H1 (cell line): ENCODE results near the gene ZNF133. TPM values are rescaled to one million over a fixed set of nuclear protein-coding genes. Genes with fewer than 3 reads are reported as not detected.

ENCODE experiments used
- CTCF ChIA-PET: fragments of 300-600 bp; sonication (Branson Sonifier 250); formaldehyde crosslinking; loops from one replicate; lab custom pipeline; 2021; ENCODE audit not compliant: partially characterized antibody; lab: Charles Lee
- POLR2A ChIA-PET: fragments of 300-600 bp; sonication (Branson Sonifier 250); formaldehyde crosslinking; loops from one replicate; lab custom pipeline; 2021; ENCODE audit warnings: inconsistent platforms; ENCODE audit not compliant: partially characterized antibody; lab: Charles Lee
- DNase-seq, 2 experiments: peaks; one replicate each; pipeline versions ENCODE4 v3.0.0 to v3.0.0-alpha.2; 2010 to 2022; ENCODE audit warnings: low spot score in 2 of 2, low read depth in 1 of 2, mixed read lengths in 1 of 2
- FAIRE-seq: peaks from 2 replicates; lab custom pipeline; 2011; peaks lifted over from hg19 to GRCh38; lab: Jason Lieb, UNC
- H2AFZ ChIP-seq: 2 replicates; pipeline ENCODE4 v1.8.1; 2012; ENCODE audit warnings: low read length, inconsistent platforms
- H2AK5ac ChIP-seq: 2 replicates; pipeline ENCODE4 v1.6.1; 2013; ENCODE audit warnings: low read depth, low read length
- H2BK120ac ChIP-seq: replicated peaks from 2 replicates; pipeline ENCODE3; 2013; ENCODE audit warnings: low read depth, low read length, inconsistent platforms
- H2BK12ac ChIP-seq: 2 replicates; pipeline ENCODE4 v1.6.1; 2013; ENCODE audit warnings: low read depth, low read length
- H2BK15ac ChIP-seq: 2 replicates; pipeline ENCODE4 v1.6.1; 2013; ENCODE audit warnings: low read length
- H2BK20ac ChIP-seq: 2 replicates; pipeline ENCODE4 v1.6.1; 2013; ENCODE audit warnings: low read length
- H2BK5ac ChIP-seq: 2 replicates; pipeline ENCODE4 v1.6.1; 2013; ENCODE audit warnings: low read depth, low read length
- H3K14ac ChIP-seq: 2 replicates; pipeline ENCODE4 v1.6.1; 2013; ENCODE audit warnings: inconsistent platforms; ENCODE audit not compliant: insufficient read length
- H3K18ac ChIP-seq: 2 replicates; pipeline ENCODE4 v1.6.1; 2013; ENCODE audit warnings: low read length; ENCODE audit errors: extremely low read depth
- H3K23ac ChIP-seq: 2 replicates; pipeline ENCODE4 v1.6.1; 2013; ENCODE audit warnings: inconsistent platforms; ENCODE audit not compliant: insufficient read length
- H3K23me2 ChIP-seq: 2 replicates; pipeline ENCODE4 v1.6.1; 2013; ENCODE audit warnings: low read depth, low read length
- H3K27ac ChIP-seq: 2 replicates; pipeline ENCODE4 v1.6.1; 2011; ENCODE audit warnings: low read depth, low read length, inconsistent platforms
- H3K27me3 ChIP-seq, 4 experiments: replicated peaks in 1 of 4; 1 replicate in 1 of 4; 2 replicates in 3 of 4; pipeline versions ENCODE4 v1.6.1 to v1.8.1; 2011 to 2013; ENCODE audit warnings: low read length in 3 of 4, mild to moderate bottlenecking in 3 of 4, inconsistent platforms in 2 of 4, mixed read lengths in 2 of 4, moderate library complexity in 1 of 4; ENCODE audit not compliant: control insufficient read depth in 3 of 4, insufficient read depth in 3 of 4; ENCODE audit errors: extremely low read depth in 1 of 4
- H3K36me3 ChIP-seq, 4 experiments: 2 replicates each; pipeline versions ENCODE4 v1.6.1 to v1.8.1; 2011 to 2013; ENCODE audit warnings: mild to moderate bottlenecking in 4 of 4, low read length in 3 of 4, moderate library complexity in 2 of 4, control low read depth in 1 of 4, inconsistent platforms in 1 of 4; ENCODE audit not compliant: insufficient read depth in 4 of 4, control insufficient read depth in 2 of 4
- H3K4ac ChIP-seq: replicated peaks from 2 replicates; pipeline ENCODE3; 2013; ENCODE audit warnings: low read length, low read depth, mixed read lengths, inconsistent platforms; ENCODE audit not compliant: insufficient read length
- H3K4me1 ChIP-seq, 4 experiments: replicated peaks in 1 of 4; 1 replicate in 1 of 4; 2 replicates in 3 of 4; pipeline versions ENCODE4 v1.6.1 to v1.8.1; 2011 to 2013; ENCODE audit warnings: low read length in 3 of 4, inconsistent platforms in 2 of 4, mixed read lengths in 1 of 4; ENCODE audit not compliant: insufficient read depth in 4 of 4, control insufficient read depth in 3 of 4
- H3K4me2 ChIP-seq, 2 experiments: 2 replicates each; pipeline versions ENCODE4 v1.6.1 to v1.8.1; 2011 to 2013; ENCODE audit warnings: low read depth in 2 of 2, low read length in 2 of 2, control low read depth in 1 of 2, inconsistent platforms in 1 of 2, mild to moderate bottlenecking in 1 of 2; ENCODE audit not compliant: insufficient read depth in 1 of 2
- H3K4me3 ChIP-seq, 4 experiments: fragments of 200-600, 300-600 bp in 1 of 4; sonication (generic), shearing (Covaris generic), sonication (Bioruptor Twin) in 1 of 4; 2 replicates each; pipeline versions ENCODE4 v1.5.1 to v1.8.1; 2011 to 2016; ENCODE audit warnings: low read length in 4 of 4, low read depth in 3 of 4, control low read depth in 2 of 4, inconsistent platforms in 2 of 4, mild to moderate bottlenecking in 2 of 4, mixed read lengths in 1 of 4, moderate library complexity in 1 of 4; ENCODE audit not compliant: insufficient read depth in 2 of 4; ENCODE audit errors: extremely low read depth in 1 of 4
- H3K56ac ChIP-seq: replicated peaks from 2 replicates; pipeline ENCODE3; 2013; ENCODE audit warnings: low read depth, mild to moderate bottlenecking, mixed read lengths, low read length, inconsistent platforms; ENCODE audit not compliant: insufficient read length
- H3K79me1 ChIP-seq: 2 replicates; pipeline ENCODE4 v1.6.1; 2013; ENCODE audit warnings: low read depth, low read length, control low read depth
- H3K79me2 ChIP-seq, 2 experiments: 2 replicates each; pipeline versions ENCODE4 v1.6.1 to v1.8.1; 2012 to 2013; ENCODE audit warnings: low read length in 2 of 2, mild to moderate bottlenecking in 2 of 2, inconsistent platforms in 1 of 2; ENCODE audit not compliant: insufficient read depth in 2 of 2, control insufficient read depth in 1 of 2
- H3K9ac ChIP-seq, 4 experiments: replicated peaks in 1 of 4; 1 replicate in 1 of 4; 2 replicates in 3 of 4; pipeline versions ENCODE4 v1.6.1 to v1.8.1; 2011 to 2013; ENCODE audit warnings: low read depth in 3 of 4, low read length in 3 of 4, control low read depth in 2 of 4, mild to moderate bottlenecking in 2 of 4, moderate library complexity in 2 of 4, inconsistent platforms in 1 of 4; ENCODE audit errors: extremely low read depth in 1 of 4
- H3K9me3 ChIP-seq, 2 experiments: 2 replicates each; pipeline versions ENCODE4 v1.6.1 to v1.8.1; 2012 to 2013; ENCODE audit warnings: mild to moderate bottlenecking in 2 of 2, moderate library complexity in 2 of 2, control low read depth in 1 of 2, inconsistent platforms in 1 of 2, low read depth in 1 of 2, low read length in 1 of 2, mixed read lengths in 1 of 2; ENCODE audit not compliant: insufficient read depth in 2 of 2
- H4K20me1 ChIP-seq, 2 experiments: replicated peaks in 1 of 2; 2 replicates each; pipeline versions ENCODE3 to v1.8.1; 2011 to 2013; ENCODE audit warnings: inconsistent platforms in 2 of 2, low read length in 2 of 2, mild to moderate bottlenecking in 1 of 2; ENCODE audit not compliant: insufficient read depth in 2 of 2, control insufficient read depth in 1 of 2
- H4K5ac ChIP-seq: 2 replicates; pipeline ENCODE4 v1.6.1; 2013; ENCODE audit warnings: low read length, low read depth, mixed read lengths, inconsistent platforms; ENCODE audit not compliant: insufficient read length
- H4K8ac ChIP-seq: 2 replicates; pipeline ENCODE4 v1.8.0; 2013; ENCODE audit warnings: mild to moderate bottlenecking, moderate library complexity, low read length, inconsistent platforms; ENCODE audit not compliant: insufficient read depth; ENCODE audit errors: extremely low read depth
- H4K91ac ChIP-seq: replicated peaks from 2 replicates; pipeline ENCODE3; 2013; ENCODE audit warnings: low read length, mixed read lengths, inconsistent platforms; ENCODE audit not compliant: insufficient read length
- ASH2L ChIP-seq: fragments of 200-600, 300-600 bp; sonication (generic); IDR thresholded peaks from one replicate; pipeline ENCODE4 v1.7.1; 2017; ENCODE audit warnings: low read length
- CBX5 ChIP-seq: fragments of 300-800, 300-1000 bp; sonication (generic); IDR thresholded peaks from 2 replicates; pipeline ENCODE4 v1.7.1; 2016; ENCODE audit warnings: antibody characterized with exemption, low read length, low read depth
- GTF2F1 ChIP-seq: IDR thresholded peaks from 2 replicates; pipeline ENCODE4 v1.6.1; 2012; ENCODE audit warnings: low read depth, low read length, improper control_type of control experiment, borderline replicate concordance
- JUN ChIP-seq: IDR thresholded peaks from 2 replicates; pipeline ENCODE4 v1.6.1; 2011; ENCODE audit warnings: low read depth, mild to moderate bottlenecking, improper control_type of control experiment, low read length
- KDM1A ChIP-seq: fragments of 200-600, 300-600 bp; sonication (generic); IDR thresholded peaks from 2 replicates; pipeline ENCODE4 v1.7.1; 2016; ENCODE audit warnings: mild to moderate bottlenecking, low read length, borderline replicate concordance
- KDM4A ChIP-seq: IDR thresholded peaks from one replicate; pipeline ENCODE4 v1.7.1; 2012; ENCODE audit warnings: low read depth, mild to moderate bottlenecking, moderate library complexity, low read length, inconsistent platforms; ENCODE audit not compliant: severe bottlenecking
- MAFK ChIP-seq: IDR thresholded peaks from 2 replicates; pipeline ENCODE4 v1.6.1; 2012; ENCODE audit warnings: low read depth, mild to moderate bottlenecking, improper control_type of control experiment, low read length
- SP4 ChIP-seq: IDR thresholded peaks from 2 replicates; pipeline ENCODE4 v1.6.1; 2012; ENCODE audit warnings: low read length, inconsistent platforms
- TEAD4 ChIP-seq: IDR thresholded peaks from 2 replicates; pipeline ENCODE4 v1.6.1; 2012; ENCODE audit warnings: low read depth, low read length, inconsistent platforms, mixed read lengths
- WGBS, 2 experiments: shearing (Covaris generic) in 1 of 2; methylation state at CpG; one replicate each; pipeline versions ENCODE4 v1.1.6 to v1.1.7; 2013 to 2015; ENCODE audit warnings: low lambda C conversion rate in 2 of 2, mixed read lengths in 2 of 2, inconsistent platforms in 1 of 2, low coverage in 1 of 2, missing lambda C conversion rate in 1 of 2; ENCODE audit not compliant: insufficient replicate concordance in 2 of 2, insufficient coverage in 1 of 2, insufficient read length in 1 of 2; ENCODE audit errors: extremely low coverage in 1 of 2, missing lambda C conversion rate in 1 of 2; 5-methylcytosine and 5-hydroxymethylcytosine counted together
- polyA plus RNA-seq, 7 experiments: library from polyadenylated mRNA; depleted of rRNA in 3 of 7; stranded (reverse) in 5 of 7; unstranded in 2 of 7; fragments of >200 nt in 5 of 7; fragments of 200-250 nt in 2 of 7; gene quantifications; 1 replicate in 5 of 7; 2 replicates in 1 of 7; 4 replicates in 1 of 7; pipeline versions ENCODE4 v1.2.1 to v1.2.3, GENCODE V29; 2011 to 2013; ENCODE audit warnings: missing spikeins in 2 of 7, mixed read lengths in 2 of 7
- total RNA-seq: library from RNA; stranded (reverse); fragmentation: NEBNext Ultra II Directional; extraction: Animal tissue kit (Norgen Biotek cat#: 25700); gene quantifications from 2 replicates; pipeline ENCODE4 v1.2.1, GENCODE V29; 2021

Gene ZNF133
- total and polyA plus RNA-seq, 2 of the 8 experiments (the other 6 are each of a cell fraction or from before 2014, with no cell fraction given), result 12.1 to 15.8 TPM

GRCh38 chr20:18250217-18250616 lies 38.1 kb upstream of the ZNF133 start:
- no peaks in the 10 kb centered on the region for H3K79me2 ChIP-seq
- H3K4me2 ChIP-seq, result no peak overlapping the region
- ChIA-PET CTCF (no interaction called here), POLR2A (interaction anchor here (0.8 kb wide), 1 partner anchor 10 kb away, joined by 3 read pairs; no protein-coding TSS in a partner anchor)
- H3K36me3 ChIP-seq, result no peaks in the 10 kb centered on the region
- no peak overlapping the region for H3K4ac ChIP-seq
- H3K23ac ChIP-seq, result no peak overlapping the region
- H2AFZ ChIP-seq, result no peak overlapping the region
- H4K5ac ChIP-seq, result no peak overlapping the region
- no peak overlapping the region for H3K14ac ChIP-seq
- no peak overlapping the region for H2BK15ac ChIP-seq
- no peaks in the 10 kb centered on the region for H3K23me2 ChIP-seq
- no peak overlapping the region for H3K4me3 ChIP-seq
- no peak overlapping the region for H4K91ac ChIP-seq
- WGBS, 2 experiments, result 89% methylated on average over 3 of the region's 3 CpGs; no CpG with 5 or more reads in 1 of the 2 experiments
- DNase-seq (no peak), FAIRE-seq (no peak)
- H2BK20ac ChIP-seq, result no peak overlapping the region
- H2BK120ac ChIP-seq, result no peak overlapping the region
- H4K20me1 ChIP-seq, result no peaks in the 10 kb centered on the region
- no peak overlapping the region for H3K56ac ChIP-seq
- no peak overlapping the region for H2BK12ac ChIP-seq
- H3K9me3 ChIP-seq, result no peaks in the 10 kb centered on the region
- H3K27me3 ChIP-seq, result no peaks in the 10 kb centered on the region; a peak in 1 of 7 replicates
- H3K18ac ChIP-seq, result no peak overlapping the region
- no peak overlapping the region for H3K27ac ChIP-seq
- TF ChIP-seq KDM4A, result no peak
- TF ChIP-seq MAFK, result no peak
- TF ChIP-seq SP4, result no peak
- TF ChIP-seq JUN, result no peak
- no peak for TF ChIP-seq TEAD4
- no peak for TF ChIP-seq KDM1A
- TF ChIP-seq CBX5, result no peak
- no peak for TF ChIP-seq ASH2L
- no peak for TF ChIP-seq GTF2F1
- no peaks in the 10 kb centered on the region for H3K79me1 ChIP-seq
- H2BK5ac ChIP-seq, result no peak overlapping the region
- H2AK5ac ChIP-seq, result no peak overlapping the region
- no peak overlapping the region for H3K9ac ChIP-seq
- no peak overlapping the region for H4K8ac ChIP-seq
- H3K4me1 ChIP-seq, result no peaks in the 10 kb centered on the region
